IMR-90 (cell line): Measurements from ENCODE around the gene SMIM24. TPM values are rescaled to one million over a fixed set of nuclear protein-coding genes. Genes with fewer than 3 reads are reported as not detected.

ENCODE experiments used
- ATAC-seq: fragments of 200-7000 bp; cut with Tn5 transposase; 2 replicates; pipeline ENCODE4 v1.9.1; 2020; ENCODE audit warnings: low read depth, mild to moderate bottlenecking, moderate library complexity
- BruUV-seq: library from RNA; stranded (reverse); fragments of 400-500 nt; replicated peaks from 2 replicates; lab custom pipeline; 2021; lab: Mats Ljungman, UMichigan
- CTCF ChIA-PET: fragments of 300-600 bp; formaldehyde crosslinking; extraction: SDS; loops from one replicate; lab custom pipeline; 2021; ENCODE audit warnings: antibody characterized with exemption; lab: Yijun Ruan, JAX
- POLR2A ChIA-PET: fragments of 300-600 bp; sonication (Branson Sonifier 250); formaldehyde crosslinking; loops from one replicate; lab custom pipeline; 2022; ENCODE audit warnings: antibody characterized with exemption; ENCODE audit not compliant: unreplicated experiment; lab: Charles Lee
- DNase-seq: peaks from one replicate; pipeline ENCODE4 v3.0.0; 2013
- H2AFZ ChIP-seq: replicated peaks from 2 replicates; pipeline ENCODE3; 2013; ENCODE audit warnings: low read length, mild to moderate bottlenecking; ENCODE audit not compliant: poor library complexity
- H2AK5ac ChIP-seq: 2 replicates; pipeline ENCODE4 v1.6.1; 2013; ENCODE audit warnings: low read depth, low read length, inconsistent platforms
- H2AK9ac ChIP-seq: replicated peaks from 2 replicates; pipeline ENCODE3; 2013; ENCODE audit warnings: mild to moderate bottlenecking, low read depth, low read length, moderate library complexity; ENCODE audit not compliant: poor library complexity
- H2BK120ac ChIP-seq: 2 replicates; pipeline ENCODE4 v1.6.1; 2013; ENCODE audit warnings: low read depth, low read length, inconsistent platforms
- H2BK15ac ChIP-seq: 3 replicates; pipeline ENCODE4 v1.6.1; 2013; ENCODE audit warnings: low read depth, low read length, inconsistent platforms
- H2BK20ac ChIP-seq: 2 replicates; pipeline ENCODE4 v1.6.1; 2013; ENCODE audit warnings: low read depth, mild to moderate bottlenecking, inconsistent platforms, low read length, moderate library complexity
- H2BK5ac ChIP-seq: 2 replicates; pipeline ENCODE4 v1.6.1; 2013; ENCODE audit warnings: mild to moderate bottlenecking, low read depth, low read length, inconsistent platforms; ENCODE audit not compliant: poor library complexity, severe bottlenecking
- H3K14ac ChIP-seq: replicated peaks from 2 replicates; pipeline ENCODE4 v1.6.1; 2013; ENCODE audit warnings: low read depth, low read length, inconsistent platforms
- H3K18ac ChIP-seq: 2 replicates; pipeline ENCODE4 v1.6.1; 2013; ENCODE audit warnings: low read depth, low read length, control low read depth
- H3K23ac ChIP-seq: 2 replicates; pipeline ENCODE4 v1.6.1; 2013; ENCODE audit warnings: low read depth, low read length, inconsistent platforms
- H3K27ac ChIP-seq: 2 replicates; pipeline ENCODE4 v1.5.1; 2013; ENCODE audit warnings: mild to moderate bottlenecking, control low read depth, low read length; ENCODE audit not compliant: insufficient read depth
- H3K27me3 ChIP-seq: 2 replicates; pipeline ENCODE4 v1.6.1; 2013; ENCODE audit warnings: low read length; ENCODE audit not compliant: control insufficient read depth, insufficient read depth
- H3K36me3 ChIP-seq: 2 replicates; pipeline ENCODE4 v1.6.1; 2013; ENCODE audit warnings: low read length, mixed read lengths; ENCODE audit not compliant: control insufficient read depth, insufficient read depth
- H3K4ac ChIP-seq: 2 replicates; pipeline ENCODE4 v1.6.1; 2013; ENCODE audit warnings: low read depth, low read length, inconsistent platforms
- H3K4me1 ChIP-seq: 2 replicates; pipeline ENCODE4 v1.6.1; 2013; ENCODE audit warnings: low read length, mixed read lengths; ENCODE audit not compliant: control insufficient read depth, insufficient read depth
- H3K4me2 ChIP-seq: 2 replicates; pipeline ENCODE4 v1.6.1; 2013; ENCODE audit warnings: low read depth, mild to moderate bottlenecking, control low read depth, low read length, moderate library complexity
- H3K4me3 ChIP-seq: 2 replicates; pipeline ENCODE4 v1.5.1; 2013; ENCODE audit warnings: low read depth, mild to moderate bottlenecking, control low read depth, low read length, moderate library complexity; ENCODE audit not compliant: insufficient read depth
- H3K56ac ChIP-seq: 2 replicates; pipeline ENCODE4 v1.6.1; 2013; ENCODE audit warnings: low read length, inconsistent platforms; ENCODE audit not compliant: insufficient read depth; ENCODE audit errors: extremely low read depth
- H3K79me1 ChIP-seq, 2 experiments: 2 replicates each; pipeline ENCODE4 v1.6.1; 2013; ENCODE audit warnings: low read length in 2 of 2, inconsistent platforms in 1 of 2, low read depth in 1 of 2
- H3K9ac ChIP-seq: 2 replicates; pipeline ENCODE4 v1.6.1; 2013; ENCODE audit warnings: low read depth, low read length, control low read depth
- H3K9me1 ChIP-seq: 2 replicates; pipeline ENCODE4 v1.6.1; 2013; ENCODE audit warnings: low read length, inconsistent platforms; ENCODE audit not compliant: insufficient read depth
- H3K9me3 ChIP-seq: 2 replicates; pipeline ENCODE4 v1.6.1; 2013; ENCODE audit warnings: low read length; ENCODE audit not compliant: control insufficient read depth, insufficient read depth
- H4K20me1 ChIP-seq: 2 replicates; pipeline ENCODE4 v1.6.1; 2013; ENCODE audit warnings: low read length, inconsistent platforms; ENCODE audit not compliant: insufficient read depth
- H4K5ac ChIP-seq: 2 replicates; pipeline ENCODE4 v1.6.1; 2013; ENCODE audit warnings: mild to moderate bottlenecking, low read depth, low read length, control low read depth
- H4K8ac ChIP-seq, 2 experiments: 2 replicates each; pipeline ENCODE4 v1.6.1; 2013; ENCODE audit warnings: low read depth in 2 of 2, low read length in 2 of 2, control low read depth in 1 of 2, inconsistent platforms in 1 of 2
- H4K91ac ChIP-seq: 2 replicates; pipeline ENCODE4 v1.6.1; 2013; ENCODE audit warnings: low read depth, low read length, inconsistent platforms; ENCODE audit not compliant: insufficient read depth
- CHD1 ChIP-seq: IDR thresholded peaks from 2 replicates; pipeline ENCODE4 v1.6.1; 2012; ENCODE audit warnings: low read depth, low read length, improper control_type of control experiment
- FOS ChIP-seq: fragments of 150-350 bp; IDR thresholded peaks from 2 replicates; pipeline ENCODE4 v1.6.1; 2016; ENCODE audit warnings: low read depth, low read length
- RAD21 ChIP-seq: IDR thresholded peaks from 2 replicates; pipeline ENCODE4 v1.6.1; 2012; ENCODE audit warnings: low read length, improper control_type of control experiment
- SMC3 ChIP-seq: fragments of 150-350 bp; IDR thresholded peaks from 2 replicates; pipeline ENCODE4 v1.6.1; 2016; ENCODE audit warnings: low read depth, mild to moderate bottlenecking, antibody characterized with exemption, low read length, moderate library complexity
- WGBS, 2 experiments: methylation state at CpG; one replicate each; pipeline versions ENCODE4 v1.1.5 to v1.1.7; 2013; ENCODE audit warnings: missing lambda C conversion rate in 2 of 2; ENCODE audit not compliant: insufficient read length in 1 of 2; ENCODE audit errors: extremely low coverage in 2 of 2; 5-methylcytosine and 5-hydroxymethylcytosine counted together
- dilution Hi-C: fragments of 300-500 bp; cut with HindIII; formaldehyde crosslinking; loops from one replicate; pipeline ENCODE4 v1.14.3; 2018; ENCODE audit warnings: low sequenced_read_pairs; ENCODE audit not compliant: unreplicated experiment
- in situ Hi-C: fragments of 300-500 bp; cut with MboI; formaldehyde crosslinking; loops from 3 replicates; pipeline ENCODE4 v1.14.3; 2019; ENCODE audit warnings: low sequenced_read_pairs, inconsistent platforms, mixed read lengths
- intact Hi-C: fragments of 100-400 bp; cut with micrococcal nuclease; formaldehyde crosslinking; loops from 2 replicates; pipeline ENCODE4 v1.10.0; 2022
- polyA plus RNA-seq, 3 experiments: library from polyadenylated mRNA; depleted of rRNA; stranded (reverse); fragments of >200 nt; gene quantifications; 2 replicates each; pipeline ENCODE4 v1.2.3, GENCODE V29; 2012; ENCODE audit warnings: low replicate concordance in 1 of 3
- total RNA-seq: library from RNA; depleted of rRNA; stranded (reverse); fragments of >200 nt; gene quantifications from 2 replicates; pipeline ENCODE4 v1.2.3, GENCODE V29; 2012

Gene SMIM24
- total and polyA plus RNA-seq, 2 of the 4 experiments (the other 2 are of a cell fraction), result not detected

- Histone ChIP-seq H3K27ac (no peak overlapping the region), H2AK9ac (no peak overlapping the region), H3K36me3 (peaks cover 27% of the 10 kb centered on the region), H3K4me2 (no peak overlapping the region), H3K4me3 (no peak overlapping the region), H3K18ac (no peak overlapping the region), H3K9me1 (no peaks in the 10 kb centered on the region), H3K9me3 (no peaks in the 10 kb centered on the region), H3K4ac (no peak overlapping the region), H3K9ac (no peak overlapping the region), H2AFZ (no peak overlapping the region), H3K27me3 (no peaks in the 10 kb centered on the region), H4K5ac (no peak overlapping the region), H3K56ac (no peak overlapping the region), H3K23ac (no peak overlapping the region), H2AK5ac (no peak overlapping the region), H4K20me1 (no peaks in the 10 kb centered on the region), H2BK15ac (no peak overlapping the region), H3K14ac (no peak overlapping the region), H4K8ac (no peak overlapping the region), H2BK5ac (no peak overlapping the region), H3K79me1 (peaks cover 0 to 11% of the 10 kb centered on the region in 2 experiments; a peak in 2 of 4 replicates), H2BK120ac (no peak overlapping the region), H4K91ac (no peak overlapping the region), H2BK20ac (no peak overlapping the region), H3K4me1 (no peaks in the 10 kb centered on the region)
- DNase-seq (no peak), ATAC-seq (no peak)
- BruUV-seq, result no TSS peak
- intact Hi-C loops (no loop called here), in situ Hi-C loops (loop anchor here (25.0 kb wide), 1 partner anchor 530 kb away; no protein-coding TSS in a partner anchor), dilution Hi-C loops (no loop called here)
- 97% methylated on average over 5 of the region's 45 CpGs; no CpG with 5 or more reads in 1 of the 2 experiments for WGBS, 2 experiments
- ChIA-PET POLR2A (no interaction called here), CTCF (no interaction called here)
- TF ChIP-seq SMC3 (no peak), CHD1 (no peak), RAD21 (no peak), FOS (no peak)
Measured at GRCh38 chr19:3492131-3492839, 12.0 kb upstream of the SMIM24 start.
